BJ (cell line): ENCODE data around the gene KIF1A. TPM values are rescaled to one million over a fixed set of nuclear protein-coding genes. Genes with fewer than 3 reads are reported as not detected.

Experiments used
- CTCF ChIA-PET: fragments of 350-600 bp; formaldehyde crosslinking; extraction: SDS; loops from one replicate; lab custom pipeline; 2021; ENCODE audit warnings: antibody characterized with exemption, inconsistent platforms; lab: Yijun Ruan, JAX
- POLR2A ChIA-PET: fragments of 300-600 bp; sonication (Branson Sonifier 250); formaldehyde crosslinking; extraction: SDS; loops from one replicate; lab custom pipeline; 2021; ENCODE audit warnings: antibody characterized with exemption; lab: Charles Lee
- DNase-seq: peaks from one replicate; pipeline ENCODE4 v3.0.0-alpha.2; 2011; ENCODE audit warnings: low read depth
- H3K27me3 ChIP-seq: 2 replicates; pipeline ENCODE4 v1.6.0; 2011; ENCODE audit warnings: low read length; ENCODE audit not compliant: control insufficient read depth, insufficient read depth
- H3K36me3 ChIP-seq: 2 replicates; pipeline ENCODE4 v1.5.1; 2011; ENCODE audit warnings: low read length; ENCODE audit not compliant: control insufficient read depth, insufficient read depth
- H3K4me3 ChIP-seq: 2 replicates; pipeline ENCODE4 v1.5.1; 2011; ENCODE audit warnings: low read depth, mild to moderate bottlenecking, control low read depth, low read length
- CTCF ChIP-seq: IDR thresholded peaks from 2 replicates; pipeline ENCODE4 v1.5.1; 2011; ENCODE audit warnings: low read depth, mild to moderate bottlenecking, control low read depth, inconsistent platforms, low read length, moderate library complexity; ENCODE audit not compliant: insufficient read depth
- polyA plus RNA-seq: library from polyadenylated mRNA; depleted of rRNA; stranded (reverse); fragments of >200 nt; gene quantifications from 2 replicates; pipeline ENCODE4 v1.2.3, GENCODE V29; 2011

Gene KIF1A
- polyA plus RNA-seq, 1 experiment: 0.01 TPM

- no peak for TF ChIP-seq CTCF
- CTCF ChIA-PET: no interaction called here
- POLR2A ChIA-PET: no interaction called here
- Histone ChIP-seq H3K27me3 (no peaks in the 10 kb centered on the region; the same call in 1 of the 2 replicates), H3K36me3 (no peaks in the 10 kb centered on the region), H3K4me3 (no peak overlapping the region)
- DNase-seq: no peak
Observed at GRCh38 chr2:240785424-240786335, 34.3 kb downstream of the KIF1A start.

- Histone ChIP-seq H3K4me3 (no peak overlapping the region), H3K36me3 (no peaks in the 10 kb centered on the region), H3K27me3 (no peaks in the 10 kb centered on the region; the same call in none of the 2 replicates)
- no peak for TF ChIP-seq CTCF
- POLR2A ChIA-PET: no interaction called here
- DNase-seq: no peak
- CTCF ChIA-PET: no interaction called here
Observed at GRCh38 chr2:240784629-240785423, 35.2 kb downstream of the KIF1A start.

- Histone ChIP-seq H3K36me3 (no peaks in the 10 kb centered on the region), H3K27me3 (no peaks in the 10 kb centered on the region; the same call in none of the 2 replicates), H3K4me3 (no peak overlapping the region)
- no peak for DNase-seq
- POLR2A ChIA-PET: no interaction called here
- TF ChIP-seq CTCF: no peak
- CTCF ChIA-PET: no interaction called here
Observed at GRCh38 chr2:240783819-240784621, 36.0 kb downstream of the KIF1A start.

- Histone ChIP-seq H3K4me3 (no peak overlapping the region), H3K36me3 (no peaks in the 10 kb centered on the region), H3K27me3 (no peaks in the 10 kb centered on the region; the same call in none of the 2 replicates)
- TF ChIP-seq CTCF: no peak
- ChIA-PET POLR2A (no interaction called here), CTCF (no interaction called here)
- DNase-seq: no peak
Observed at GRCh38 chr2:240782886-240783818, 36.9 kb downstream of the KIF1A start.
